ENCODE measurements around the gene TEKTIP1.

Gene TEKTIP1

GRCh38 chr19:3538965-3539755, at the start of gene TEKTIP1:
Gene TEKTIP1 (plus strand): TSS chr19:3539174. CDS start chr19:3539178, 4 bp downstream.
- no peak for DNase-seq

- DNase-seq, result no peak
Measured at GRCh38 chr19:3491396-3492119, 47.4 kb upstream of the TEKTIP1 start.

GRCh38 chr19:3492131-3492839, 46.7 kb upstream of the TEKTIP1 start:
- no peak for DNase-seq

GRCh38 chr19:3492919-3493318, 46.1 kb upstream of the TEKTIP1 start:
- DNase-seq, result no peak

- no peak for DNase-seq
Measured at GRCh38 chr19:3493651-3494050, 45.3 kb upstream of the TEKTIP1 start.

GRCh38 chr19:3494051-3494450, 44.9 kb upstream of the TEKTIP1 start:
- DNase-seq, result no peak

GRCh38 chr19:3494559-3494958, 44.4 kb upstream of the TEKTIP1 start:
- no peak for DNase-seq

GRCh38 chr19:3496392-3497273, 42.3 kb upstream of the TEKTIP1 start:
- DNase-seq, result no peak

GRCh38 chr19:3497757-3498520, 41.0 kb upstream of the TEKTIP1 start:
- no peak for DNase-seq

- DNase-seq, result no peak
Measured at GRCh38 chr19:3499738-3500428, 39.1 kb upstream of the TEKTIP1 start.

GRCh38 chr19:3500429-3501101, 38.4 kb upstream of the TEKTIP1 start, which contains the start of gene DOHH:
Gene DOHH (minus strand): TSS chr19:3500674. CDS start chr19:3496814, 3,860 bp downstream.
- DNase-seq, result peak; percentile 94

GRCh38 chr19:3501780-3502179, 37.2 kb upstream of the TEKTIP1 start:
- DNase-seq, result no peak

GRCh38 chr19:3503036-3503572, 35.9 kb upstream of the TEKTIP1 start:
- DNase-seq, result no peak

GRCh38 chr19:3504735-3505134, 34.2 kb upstream of the TEKTIP1 start:
- DNase-seq, result no peak

- peak; percentile 98 for DNase-seq
Measured at GRCh38 chr19:3505598-3506383, 33.2 kb upstream of the TEKTIP1 start, which contains the start of gene FZR1. Gene FZR1 (plus strand): TSS chr19:3506311. CDS start chr19:3522990, 16,679 bp downstream.

- no peak for DNase-seq
Measured at GRCh38 chr19:3506384-3507340, 32.3 kb upstream of the TEKTIP1 start.

GRCh38 chr19:3507371-3508120, 31.4 kb upstream of the TEKTIP1 start:
- no peak for DNase-seq

All from NCI-H774 (cell line).